IMR-90 (cell line): ENCODE measurements around the gene THRB. TPM values are rescaled to one million over a fixed set of nuclear protein-coding genes. Genes with fewer than 3 reads are reported as not detected.

ENCODE experiments used
- ATAC-seq: fragments of 200-7000 bp; cut with Tn5 transposase; 2 replicates; pipeline ENCODE4 v1.9.1; 2020; ENCODE audit warnings: low read depth, mild to moderate bottlenecking, moderate library complexity
- BruUV-seq: library from RNA; stranded (reverse); fragments of 400-500 nt; replicated peaks from 2 replicates; lab custom pipeline; 2021; lab: Mats Ljungman, UMichigan
- CTCF ChIA-PET: fragments of 300-600 bp; formaldehyde crosslinking; extraction: SDS; loops from one replicate; lab custom pipeline; 2021; ENCODE audit warnings: antibody characterized with exemption; lab: Yijun Ruan, JAX
- POLR2A ChIA-PET: fragments of 300-600 bp; sonication (Branson Sonifier 250); formaldehyde crosslinking; loops from one replicate; lab custom pipeline; 2022; ENCODE audit warnings: antibody characterized with exemption; ENCODE audit not compliant: unreplicated experiment; lab: Charles Lee
- DNase-seq: peaks from one replicate; pipeline ENCODE4 v3.0.0; 2013
- H2AFZ ChIP-seq: replicated peaks from 2 replicates; pipeline ENCODE3; 2013; ENCODE audit warnings: low read length, mild to moderate bottlenecking; ENCODE audit not compliant: poor library complexity
- H2AK5ac ChIP-seq: 2 replicates; pipeline ENCODE4 v1.6.1; 2013; ENCODE audit warnings: low read depth, low read length, inconsistent platforms
- H2AK9ac ChIP-seq: replicated peaks from 2 replicates; pipeline ENCODE3; 2013; ENCODE audit warnings: mild to moderate bottlenecking, low read depth, low read length, moderate library complexity; ENCODE audit not compliant: poor library complexity
- H2BK120ac ChIP-seq: 2 replicates; pipeline ENCODE4 v1.6.1; 2013; ENCODE audit warnings: low read depth, low read length, inconsistent platforms
- H2BK15ac ChIP-seq: 3 replicates; pipeline ENCODE4 v1.6.1; 2013; ENCODE audit warnings: low read depth, low read length, inconsistent platforms
- H2BK20ac ChIP-seq: 2 replicates; pipeline ENCODE4 v1.6.1; 2013; ENCODE audit warnings: low read depth, mild to moderate bottlenecking, inconsistent platforms, low read length, moderate library complexity
- H2BK5ac ChIP-seq: 2 replicates; pipeline ENCODE4 v1.6.1; 2013; ENCODE audit warnings: mild to moderate bottlenecking, low read depth, low read length, inconsistent platforms; ENCODE audit not compliant: poor library complexity, severe bottlenecking
- H3K14ac ChIP-seq: replicated peaks from 2 replicates; pipeline ENCODE4 v1.6.1; 2013; ENCODE audit warnings: low read depth, low read length, inconsistent platforms
- H3K18ac ChIP-seq: 2 replicates; pipeline ENCODE4 v1.6.1; 2013; ENCODE audit warnings: low read depth, low read length, control low read depth
- H3K23ac ChIP-seq: 2 replicates; pipeline ENCODE4 v1.6.1; 2013; ENCODE audit warnings: low read depth, low read length, inconsistent platforms
- H3K27ac ChIP-seq: 2 replicates; pipeline ENCODE4 v1.5.1; 2013; ENCODE audit warnings: mild to moderate bottlenecking, control low read depth, low read length; ENCODE audit not compliant: insufficient read depth
- H3K27me3 ChIP-seq: 2 replicates; pipeline ENCODE4 v1.6.1; 2013; ENCODE audit warnings: low read length; ENCODE audit not compliant: control insufficient read depth, insufficient read depth
- H3K36me3 ChIP-seq: 2 replicates; pipeline ENCODE4 v1.6.1; 2013; ENCODE audit warnings: low read length, mixed read lengths; ENCODE audit not compliant: control insufficient read depth, insufficient read depth
- H3K4ac ChIP-seq: 2 replicates; pipeline ENCODE4 v1.6.1; 2013; ENCODE audit warnings: low read depth, low read length, inconsistent platforms
- H3K4me1 ChIP-seq: 2 replicates; pipeline ENCODE4 v1.6.1; 2013; ENCODE audit warnings: low read length, mixed read lengths; ENCODE audit not compliant: control insufficient read depth, insufficient read depth
- H3K4me2 ChIP-seq: 2 replicates; pipeline ENCODE4 v1.6.1; 2013; ENCODE audit warnings: low read depth, mild to moderate bottlenecking, control low read depth, low read length, moderate library complexity
- H3K4me3 ChIP-seq: 2 replicates; pipeline ENCODE4 v1.5.1; 2013; ENCODE audit warnings: low read depth, mild to moderate bottlenecking, control low read depth, low read length, moderate library complexity; ENCODE audit not compliant: insufficient read depth
- H3K56ac ChIP-seq: 2 replicates; pipeline ENCODE4 v1.6.1; 2013; ENCODE audit warnings: low read length, inconsistent platforms; ENCODE audit not compliant: insufficient read depth; ENCODE audit errors: extremely low read depth
- H3K79me1 ChIP-seq, 2 experiments: 2 replicates each; pipeline ENCODE4 v1.6.1; 2013; ENCODE audit warnings: low read length in 2 of 2, inconsistent platforms in 1 of 2, low read depth in 1 of 2
- H3K9ac ChIP-seq: 2 replicates; pipeline ENCODE4 v1.6.1; 2013; ENCODE audit warnings: low read depth, low read length, control low read depth
- H3K9me1 ChIP-seq: 2 replicates; pipeline ENCODE4 v1.6.1; 2013; ENCODE audit warnings: low read length, inconsistent platforms; ENCODE audit not compliant: insufficient read depth
- H3K9me3 ChIP-seq: 2 replicates; pipeline ENCODE4 v1.6.1; 2013; ENCODE audit warnings: low read length; ENCODE audit not compliant: control insufficient read depth, insufficient read depth
- H4K20me1 ChIP-seq: 2 replicates; pipeline ENCODE4 v1.6.1; 2013; ENCODE audit warnings: low read length, inconsistent platforms; ENCODE audit not compliant: insufficient read depth
- H4K5ac ChIP-seq: 2 replicates; pipeline ENCODE4 v1.6.1; 2013; ENCODE audit warnings: mild to moderate bottlenecking, low read depth, low read length, control low read depth
- H4K8ac ChIP-seq, 2 experiments: 2 replicates each; pipeline ENCODE4 v1.6.1; 2013; ENCODE audit warnings: low read depth in 2 of 2, low read length in 2 of 2, control low read depth in 1 of 2, inconsistent platforms in 1 of 2
- H4K91ac ChIP-seq: 2 replicates; pipeline ENCODE4 v1.6.1; 2013; ENCODE audit warnings: low read depth, low read length, inconsistent platforms; ENCODE audit not compliant: insufficient read depth
- BHLHE40 ChIP-seq: fragments of 150-350 bp; IDR thresholded peaks from 2 replicates; pipeline ENCODE4 v1.6.1; 2016; ENCODE audit warnings: mild to moderate bottlenecking, low read depth, low read length
- CEBPB ChIP-seq: IDR thresholded peaks from 2 replicates; pipeline ENCODE4 v1.6.1; 2012; ENCODE audit warnings: low read depth, low read length, improper control_type of control experiment
- FOS ChIP-seq: fragments of 150-350 bp; IDR thresholded peaks from 2 replicates; pipeline ENCODE4 v1.6.1; 2016; ENCODE audit warnings: low read depth, low read length
- MAFK ChIP-seq: IDR thresholded peaks from 2 replicates; pipeline ENCODE4 v1.6.1; 2012; ENCODE audit warnings: low read depth, low read length, improper control_type of control experiment
- MXI1 ChIP-seq: IDR thresholded peaks from 2 replicates; pipeline ENCODE4 v1.6.1; 2012; ENCODE audit warnings: low read depth, mild to moderate bottlenecking, low read length, moderate library complexity, borderline replicate concordance
- POLR2A ChIP-seq: IDR thresholded peaks from 2 replicates; pipeline ENCODE4 v1.6.1; 2012; ENCODE audit warnings: mild to moderate bottlenecking, low read depth, low read length
- RAD21 ChIP-seq: IDR thresholded peaks from 2 replicates; pipeline ENCODE4 v1.6.1; 2012; ENCODE audit warnings: low read length, improper control_type of control experiment
- RCOR1 ChIP-seq: IDR thresholded peaks from 2 replicates; pipeline ENCODE4 v1.6.1; 2012; ENCODE audit warnings: mild to moderate bottlenecking, low read length, improper control_type of control experiment; ENCODE audit not compliant: insufficient replicate concordance
- RFX5 ChIP-seq: IDR thresholded peaks from 2 replicates; pipeline ENCODE4 v1.8.0; 2012; ENCODE audit warnings: low read depth, mild to moderate bottlenecking, low read length, moderate library complexity
- SMC3 ChIP-seq: fragments of 150-350 bp; IDR thresholded peaks from 2 replicates; pipeline ENCODE4 v1.6.1; 2016; ENCODE audit warnings: low read depth, mild to moderate bottlenecking, antibody characterized with exemption, low read length, moderate library complexity
- WGBS, 2 experiments: methylation state at CpG; one replicate each; pipeline versions ENCODE4 v1.1.5 to v1.1.7; 2013; ENCODE audit warnings: missing lambda C conversion rate in 2 of 2; ENCODE audit not compliant: insufficient read length in 1 of 2; ENCODE audit errors: extremely low coverage in 2 of 2; 5-methylcytosine and 5-hydroxymethylcytosine counted together
- dilution Hi-C: fragments of 300-500 bp; cut with HindIII; formaldehyde crosslinking; loops from one replicate; pipeline ENCODE4 v1.14.3; 2018; ENCODE audit warnings: low sequenced_read_pairs; ENCODE audit not compliant: unreplicated experiment
- in situ Hi-C: fragments of 300-500 bp; cut with MboI; formaldehyde crosslinking; loops from 3 replicates; pipeline ENCODE4 v1.14.3; 2019; ENCODE audit warnings: low sequenced_read_pairs, inconsistent platforms, mixed read lengths
- intact Hi-C: fragments of 100-400 bp; cut with micrococcal nuclease; formaldehyde crosslinking; loops from 2 replicates; pipeline ENCODE4 v1.10.0; 2022
- polyA plus RNA-seq, 3 experiments: library from polyadenylated mRNA; depleted of rRNA; stranded (reverse); fragments of >200 nt; gene quantifications; 2 replicates each; pipeline ENCODE4 v1.2.3, GENCODE V29; 2012; ENCODE audit warnings: low replicate concordance in 1 of 3
- total RNA-seq: library from RNA; depleted of rRNA; stranded (reverse); fragments of >200 nt; gene quantifications from 2 replicates; pipeline ENCODE4 v1.2.3, GENCODE V29; 2012
- TF ChIP-seq, protein P1 (sequence below): fragments of 150-350 bp; IDR thresholded peaks from 2 replicates; pipeline ENCODE4 v1.6.1; 2017; ENCODE audit warnings: mild to moderate bottlenecking, antibody characterized with exemption, low read length, low read depth
- TF ChIP-seq, protein P2 (sequence below): fragments of 150-350 bp; IDR thresholded peaks from 2 replicates; pipeline ENCODE4 v1.6.1; 2016; ENCODE audit warnings: low read depth, mild to moderate bottlenecking, low read length, moderate library complexity, borderline replicate concordance

Gene THRB
- total and polyA plus RNA-seq, 2 of the 4 experiments (the other 2 are of a cell fraction), result under 0.01 TPM; not detected in 1

DNA sequence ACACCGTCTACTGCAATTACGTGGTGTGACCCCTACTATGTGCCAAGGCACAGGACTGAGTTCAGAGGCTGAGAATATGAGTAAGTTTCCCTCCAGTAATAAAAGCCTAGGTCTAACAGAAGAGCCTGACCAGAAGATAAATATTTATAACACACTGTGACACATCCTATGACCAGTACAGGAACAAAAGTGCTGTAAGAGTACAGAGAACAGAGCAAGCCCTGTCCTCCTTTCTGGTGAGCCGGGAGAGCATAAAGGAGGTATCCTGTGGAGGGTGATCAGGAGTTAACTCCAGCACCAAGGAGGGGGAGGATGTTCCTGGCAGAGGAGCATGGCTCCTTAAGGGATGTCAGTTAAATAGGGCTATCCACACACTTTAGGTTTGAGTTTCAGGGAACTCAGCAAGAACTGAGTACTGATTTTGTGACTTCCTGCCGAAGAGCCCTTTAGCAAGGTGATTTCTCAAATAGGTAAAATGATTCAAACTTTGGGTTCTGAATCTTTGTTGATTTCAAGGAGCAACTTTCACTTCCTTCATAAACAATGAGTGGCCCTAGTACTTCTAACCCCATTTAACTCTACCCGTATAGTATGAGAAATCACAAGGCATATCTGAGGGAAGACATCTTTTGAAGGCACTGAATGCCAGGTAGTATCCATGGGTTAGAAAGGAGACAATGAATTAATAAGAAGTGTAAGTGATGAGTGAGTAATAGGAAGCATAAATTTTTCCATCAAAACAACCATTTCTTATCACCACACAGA, 198.0 kb downstream of the THRB start:
- ChIA-PET POLR2A (no interaction called here), CTCF (no interaction called here)
- no peak overlapping the region for H2BK20ac ChIP-seq
- H3K36me3 ChIP-seq, result no peaks in the 10 kb centered on the region
- H4K91ac ChIP-seq, result no peak overlapping the region
- in situ Hi-C loops (no loop called here), dilution Hi-C loops (no loop called here), intact Hi-C loops (no loop called here)
- no peak overlapping the region for H4K8ac ChIP-seq
- ATAC-seq, result peak; percentile 77
- H3K4me1 ChIP-seq, result no peaks in the 10 kb centered on the region
- no peak overlapping the region; the same call in 2 of the 3 replicates for H2BK15ac ChIP-seq
- no peak overlapping the region for H3K14ac ChIP-seq
- no peak overlapping the region; the same call in 1 of the 2 replicates for H3K23ac ChIP-seq
- no peak overlapping the region for H2AFZ ChIP-seq
- no peak overlapping the region for H3K27ac ChIP-seq
- H3K4me2 ChIP-seq, result 0 out of 2 replicates have a peak overlapping the region, but pooled peaks have one; percentile 22
- no peak overlapping the region for H2BK120ac ChIP-seq
- no peaks in the 10 kb centered on the region; the same call in 1 of the 2 replicates for H3K9me1 ChIP-seq
- no TSS peak for BruUV-seq
- WGBS, 2 experiments, result no CpG with 5 or more reads among the region's 5 CpGs
- no peaks in the 10 kb centered on the region for H3K27me3 ChIP-seq
- H2AK5ac ChIP-seq, result no peak overlapping the region
- no peak overlapping the region for H4K5ac ChIP-seq
- no peak overlapping the region for H3K9ac ChIP-seq
- peak; percentile 41 for DNase-seq
- TF ChIP-seq MXI1, result no peak
- TF ChIP-seq, protein P1, sequence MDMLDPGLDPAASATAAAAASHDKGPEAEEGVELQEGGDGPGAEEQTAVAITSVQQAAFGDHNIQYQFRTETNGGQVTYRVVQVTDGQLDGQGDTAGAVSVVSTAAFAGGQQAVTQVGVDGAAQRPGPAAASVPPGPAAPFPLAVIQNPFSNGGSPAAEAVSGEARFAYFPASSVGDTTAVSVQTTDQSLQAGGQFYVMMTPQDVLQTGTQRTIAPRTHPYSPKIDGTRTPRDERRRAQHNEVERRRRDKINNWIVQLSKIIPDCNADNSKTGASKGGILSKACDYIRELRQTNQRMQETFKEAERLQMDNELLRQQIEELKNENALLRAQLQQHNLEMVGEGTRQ, result no peak
- no peak for TF ChIP-seq RCOR1
- TF ChIP-seq RAD21, result no peak
- no peak for TF ChIP-seq POLR2A
- no peak for TF ChIP-seq MAFK
- no peak for TF ChIP-seq FOS
- no peak for TF ChIP-seq SMC3
- TF ChIP-seq CEBPB, result no peak
- no peak for TF ChIP-seq BHLHE40
- TF ChIP-seq RFX5, result no peak
- TF ChIP-seq, protein P2, sequence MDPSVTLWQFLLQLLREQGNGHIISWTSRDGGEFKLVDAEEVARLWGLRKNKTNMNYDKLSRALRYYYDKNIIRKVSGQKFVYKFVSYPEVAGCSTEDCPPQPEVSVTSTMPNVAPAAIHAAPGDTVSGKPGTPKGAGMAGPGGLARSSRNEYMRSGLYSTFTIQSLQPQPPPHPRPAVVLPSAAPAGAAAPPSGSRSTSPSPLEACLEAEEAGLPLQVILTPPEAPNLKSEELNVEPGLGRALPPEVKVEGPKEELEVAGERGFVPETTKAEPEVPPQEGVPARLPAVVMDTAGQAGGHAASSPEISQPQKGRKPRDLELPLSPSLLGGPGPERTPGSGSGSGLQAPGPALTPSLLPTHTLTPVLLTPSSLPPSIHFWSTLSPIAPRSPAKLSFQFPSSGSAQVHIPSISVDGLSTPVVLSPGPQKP, result no peak
- H2AK9ac ChIP-seq, result no peak overlapping the region
- H3K56ac ChIP-seq, result no peak overlapping the region
- no peaks in the 10 kb centered on the region for H4K20me1 ChIP-seq
- H3K4ac ChIP-seq, result no peak overlapping the region
- H2BK5ac ChIP-seq, result no peak overlapping the region
- peaks cover 2% of the 10 kb centered on the region; the same call in 1 of the 2 replicates for H3K9me3 ChIP-seq
- H3K4me3 ChIP-seq, result no peak overlapping the region
- no peaks in the 10 kb centered on the region for H3K79me1 ChIP-seq
- no peak overlapping the region for H3K18ac ChIP-seq
